Measurements from ENCODE around the gene COL18A1. TPM values are rescaled to one million over a fixed set of nuclear protein-coding genes. Genes with fewer than 3 reads are reported as not detected.

The COL18A1 gene
- total RNA-seq, 1 experiment from 2014 or later: 55.9 TPM

GRCh38 chr21:45468051-45468970 is 63.3 kb downstream of the COL18A1 start:
- Histone ChIP-seq H3K9me3 (replicated peaks) (0 out of 2 replicates have a peak, but pooled peaks cover 2% of the 10 kb centered on the region), H3K36me3 (no peaks in the 10 kb centered on the region; the same call in 1 of the 2 replicates), H3K27me3 (replicated peaks) (no peaks in the 10 kb centered on the region), H3K4me1 (replicated peaks) (peaks cover 42% of the 10 kb centered on the region), H3K4me3 (no peak overlapping the region), H3K27ac (no peak overlapping the region)
- no peak for DNase-seq (ENCODE audit: low read depth in 1 of 2, low spot score in 2 of 2)

GRCh38 chr21:45468971-45469272 is 64.0 kb downstream of the COL18A1 start:
- DNase-seq (ENCODE audit: low read depth in 1 of 2, low spot score in 2 of 2): no peak
- Histone ChIP-seq H3K4me3 (no peak overlapping the region), H3K27me3 (replicated peaks) (no peaks in the 10 kb centered on the region), H3K9me3 (replicated peaks) (0 out of 2 replicates have a peak, but pooled peaks cover 2% of the 10 kb centered on the region), H3K4me1 (replicated peaks) (peaks cover 47% of the 10 kb centered on the region), H3K36me3 (no peaks in the 10 kb centered on the region; the same call in 1 of the 2 replicates), H3K27ac (no peak overlapping the region)

GRCh38 chr21:45469273-45470086 is 64.5 kb downstream of the COL18A1 start:
- Histone ChIP-seq H3K36me3 (no peaks in the 10 kb centered on the region; the same call in 1 of the 2 replicates), H3K9me3 (replicated peaks) (0 out of 2 replicates have a peak, but pooled peaks cover 2% of the 10 kb centered on the region), H3K27me3 (replicated peaks) (no peaks in the 10 kb centered on the region)

GRCh38 chr21:45470087-45470515 is 65.1 kb downstream of the COL18A1 start:
- H3K27me3 ChIP-seq (replicated peaks): no peaks in the 10 kb centered on the region
- H3K4me3 ChIP-seq: peak overlapping the region; percentile 9; the same call in 1 of the 2 replicates
- H3K4me1 ChIP-seq (replicated peaks): peaks cover 52% of the 10 kb centered on the region
- peak in 1 of 2 experiments; percentile 78 for DNase-seq (ENCODE audit: low read depth in 1 of 2, low spot score in 2 of 2)
- 0 out of 2 replicates have a peak, but pooled peaks cover 2% of the 10 kb centered on the region for H3K9me3 ChIP-seq (replicated peaks)
- no peaks in the 10 kb centered on the region; the same call in 1 of the 2 replicates for H3K36me3 ChIP-seq
- H3K27ac ChIP-seq: 0 out of 2 replicates have a peak overlapping the region, but pooled peaks have one; percentile 37

More at GRCh38 chr21:45469273-45470086, 64.5 kb downstream of the COL18A1 start:
- H3K4me1 ChIP-seq (replicated peaks): peaks cover 52% of the 10 kb centered on the region
- H3K27ac ChIP-seq: 0 out of 2 replicates have a peak overlapping the region, but pooled peaks have one; percentile 37
- DNase-seq (ENCODE audit: low read depth in 1 of 2, low spot score in 2 of 2): peak in 1 of 2 experiments; percentile 19
- H3K4me3 ChIP-seq: peak overlapping the region; percentile 9; the same call in 1 of the 2 replicates

GRCh38 chr21:45470773-45471524 is 66.0 kb downstream of the COL18A1 start:
- peak overlapping the region; percentile 2 for H3K4me3 ChIP-seq
- peak; percentile 67 to 86 for DNase-seq (ENCODE audit: low read depth in 1 of 2, low spot score in 2 of 2)
- 0 out of 2 replicates have a peak, but pooled peaks cover 2% of the 10 kb centered on the region for H3K9me3 ChIP-seq (replicated peaks)
- no peaks in the 10 kb centered on the region; the same call in 1 of the 2 replicates for H3K36me3 ChIP-seq
- H3K4me1 ChIP-seq (replicated peaks): peaks cover 52% of the 10 kb centered on the region
- H3K27ac ChIP-seq: peak overlapping the region; percentile 73
- H3K27me3 ChIP-seq (replicated peaks): no peaks in the 10 kb centered on the region

- peak; percentile 68 to 78 for DNase-seq (ENCODE audit: low read depth in 1 of 2, low spot score in 2 of 2)
Observed at GRCh38 chr21:45471525-45472221, 66.7 kb downstream of the COL18A1 start.

DNA sequence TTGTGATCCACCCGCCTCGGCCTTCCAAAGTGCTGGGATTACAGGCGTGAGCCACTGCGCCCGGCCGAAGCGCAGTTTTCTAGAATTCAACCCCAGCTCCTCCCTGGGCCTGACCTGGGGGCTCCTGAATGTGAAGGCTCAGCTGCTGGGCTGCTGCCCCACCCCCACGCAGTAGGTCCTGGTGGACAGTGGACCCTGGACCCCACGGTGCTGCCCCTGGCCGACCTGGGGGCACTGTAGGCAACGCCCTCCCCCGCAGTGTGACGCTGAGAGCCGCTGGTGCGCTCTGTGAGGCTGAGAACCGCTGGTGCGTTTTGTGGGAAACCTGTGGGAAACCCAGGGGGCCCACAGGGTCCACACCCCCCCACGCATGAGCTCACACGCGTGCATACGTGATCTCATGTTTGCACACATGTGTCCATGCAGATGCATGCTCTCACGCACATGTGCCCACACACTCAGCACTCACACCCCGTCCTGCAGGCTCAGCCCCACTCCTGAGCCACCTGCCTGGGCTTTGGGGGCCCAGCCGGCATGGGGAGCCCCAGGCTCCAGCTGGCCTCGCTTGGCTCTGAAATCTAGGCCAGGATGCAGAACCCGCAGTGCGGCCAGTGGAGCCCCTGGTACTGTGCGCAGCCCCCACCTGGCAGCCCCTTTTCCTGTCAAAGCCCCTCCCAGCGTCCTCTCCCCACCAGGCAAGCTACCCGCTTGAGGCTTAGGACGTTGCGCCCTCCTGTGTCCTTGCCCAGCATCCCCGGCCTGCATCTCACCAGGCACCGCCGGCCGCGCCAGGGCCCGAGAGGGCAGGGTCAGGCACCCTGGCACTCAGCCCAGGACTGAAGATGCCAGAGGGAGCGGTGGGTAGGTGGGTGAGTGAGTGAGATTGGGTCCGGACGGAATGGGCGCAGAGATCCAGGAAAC is 67.7 kb downstream of the COL18A1 start:
- peaks cover 48% of the 10 kb centered on the region for H3K4me1 ChIP-seq (replicated peaks)
- no peak overlapping the region for H3K27ac ChIP-seq

More at GRCh38 chr21:45471525-45472221, 66.7 kb downstream of the COL18A1 start:
- no peaks in the 10 kb centered on the region; the same call in 1 of the 2 replicates for H3K36me3 ChIP-seq
- peak overlapping the region; percentile 73 for H3K27ac ChIP-seq
- H3K4me1 ChIP-seq (replicated peaks): peaks cover 52% of the 10 kb centered on the region
- H3K9me3 ChIP-seq (replicated peaks): 0 out of 2 replicates have a peak, but pooled peaks cover 2% of the 10 kb centered on the region
- peak overlapping the region; percentile 2 for H3K4me3 ChIP-seq
- H3K27me3 ChIP-seq (replicated peaks): no peaks in the 10 kb centered on the region

DNA sequence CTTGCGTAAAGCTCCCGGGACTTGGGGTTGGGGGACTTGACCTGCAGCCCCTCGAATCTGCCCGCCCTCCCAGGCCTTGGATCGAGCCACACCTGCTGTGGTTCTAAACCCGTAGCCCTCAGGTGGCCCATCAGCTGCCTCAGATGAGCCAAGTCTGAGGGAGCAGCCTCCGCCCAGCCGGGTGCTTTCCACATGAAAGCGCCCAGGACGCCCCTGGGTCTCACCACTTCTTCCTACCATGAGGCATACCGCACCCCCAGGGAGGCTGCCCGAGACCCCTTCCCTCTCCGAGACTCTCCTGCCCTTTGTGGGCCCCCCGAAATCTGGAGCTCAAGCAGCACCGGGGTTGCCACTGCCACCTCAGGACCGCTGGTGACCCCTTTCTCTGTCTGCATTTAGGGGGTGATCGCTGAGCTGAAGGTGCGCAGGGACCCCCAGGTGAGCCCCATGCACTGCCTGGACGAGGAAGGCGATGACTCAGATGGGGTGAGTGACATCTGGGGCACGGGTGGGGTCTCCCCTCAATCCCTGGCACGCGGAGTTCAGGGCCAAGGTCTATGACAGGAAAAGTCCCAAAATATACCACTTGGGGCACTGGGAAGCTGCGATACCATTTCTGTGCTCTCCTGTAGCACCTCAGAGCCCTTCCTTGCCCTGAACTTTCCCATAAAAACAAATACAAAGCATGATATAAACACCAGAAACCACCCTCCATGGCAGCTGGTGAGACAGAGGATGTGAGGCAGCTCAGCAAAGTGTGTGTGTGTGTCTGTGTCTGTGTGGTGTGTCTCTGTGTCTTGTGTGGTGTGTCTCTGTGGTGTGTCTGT is 68.7 kb downstream of the COL18A1 start:
- Histone ChIP-seq H3K36me3 (peaks cover under 1% of the 10 kb centered on the region; the same call in 1 of the 2 replicates), H3K4me3 (no peak overlapping the region), H3K4me1 (replicated peaks) (peaks cover 54% of the 10 kb centered on the region), H3K9me3 (replicated peaks) (0 out of 2 replicates have a peak, but pooled peaks cover 2% of the 10 kb centered on the region), H3K27ac (no peak overlapping the region), H3K27me3 (replicated peaks) (no peaks in the 10 kb centered on the region)
- DNase-seq (ENCODE audit: low read depth in 1 of 2, low spot score in 2 of 2): peak in 1 of 2 experiments; percentile 48

More for the DNA sequence above, 67.7 kb downstream of the COL18A1 start:
- no peaks in the 10 kb centered on the region; the same call in 1 of the 2 replicates for H3K36me3 ChIP-seq
- no peak overlapping the region for H3K4me3 ChIP-seq
- no peaks in the 10 kb centered on the region for H3K27me3 ChIP-seq (replicated peaks)
- H3K9me3 ChIP-seq (replicated peaks): 0 out of 2 replicates have a peak, but pooled peaks cover 2% of the 10 kb centered on the region
- DNase-seq (ENCODE audit: low read depth in 1 of 2, low spot score in 2 of 2): no peak

DNA sequence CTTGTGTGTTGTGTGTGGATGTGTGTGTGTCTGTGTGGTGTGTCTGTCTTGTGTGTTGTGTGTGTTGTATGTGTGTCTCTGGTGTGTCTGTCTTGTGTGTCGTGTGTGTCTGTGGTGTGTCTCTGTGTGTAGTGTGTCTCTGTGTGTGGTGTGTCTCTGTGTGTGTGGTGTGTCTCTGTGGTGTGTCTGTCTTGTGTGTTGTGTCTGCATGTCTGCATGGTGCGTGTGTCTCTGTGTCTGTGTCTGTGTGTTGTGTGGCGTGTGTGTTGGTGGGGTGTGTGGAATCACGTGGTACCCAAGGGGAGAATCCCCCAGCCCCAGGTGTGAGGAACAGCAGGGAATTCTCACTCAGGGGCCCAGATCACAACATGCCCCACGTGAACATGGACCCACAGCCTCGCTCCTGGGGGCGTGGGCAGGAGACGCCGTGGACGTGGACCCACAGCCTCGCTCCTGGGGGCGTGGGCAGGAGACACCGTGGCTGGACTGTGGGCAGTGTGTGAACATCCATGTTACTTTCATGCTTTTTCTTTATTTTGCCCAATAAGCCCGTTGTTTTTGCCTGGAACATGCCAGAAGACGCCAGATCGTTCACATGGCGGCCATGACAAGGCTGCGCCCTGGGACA is 69.5 kb downstream of the COL18A1 start:
- Histone ChIP-seq H3K4me3 (no peak overlapping the region), H3K4me1 (replicated peaks) (peaks cover 49% of the 10 kb centered on the region), H3K9me3 (replicated peaks) (0 out of 2 replicates have a peak, but pooled peaks cover 2% of the 10 kb centered on the region), H3K27me3 (replicated peaks) (no peaks in the 10 kb centered on the region), H3K36me3 (peaks cover 7% of the 10 kb centered on the region), H3K27ac (no peak overlapping the region)
- DNase-seq (ENCODE audit: low read depth in 1 of 2, low spot score in 2 of 2): no peak

GRCh38 chr21:45475004-45475685 is 70.2 kb downstream of the COL18A1 start:
- H3K9me3 ChIP-seq (replicated peaks): no peaks in the 10 kb centered on the region
- peaks cover 7% of the 10 kb centered on the region for H3K36me3 ChIP-seq
- H3K4me1 ChIP-seq (replicated peaks): peaks cover 42% of the 10 kb centered on the region
- H3K4me3 ChIP-seq: no peak overlapping the region
- no peaks in the 10 kb centered on the region for H3K27me3 ChIP-seq (replicated peaks)
- DNase-seq (ENCODE audit: low read depth in 1 of 2, low spot score in 2 of 2): no peak
- H3K27ac ChIP-seq: no peak overlapping the region
